Thyroid gland (tissue), 4 donors: ENCODE data around the gene MTCH2.

ENCODE experiments used
- CTCF ChIP-seq, 6 experiments: fragments of 200-600 bp in 3 of 6; fragments of 450-650 bp in 3 of 6; sonication (generic) in 3 of 6; IDR thresholded peaks; one replicate each; pipeline ENCODE4 v1.5.1; 2016 to 2019; ENCODE audit warnings: antibody characterized with exemption in 6 of 6, mild to moderate bottlenecking in 2 of 6, inconsistent platforms in 1 of 6, moderate library complexity in 1 of 6
- POLR2A ChIP-seq, 2 donors: fragments of 450-650 bp; IDR thresholded peaks; one replicate each; pipeline ENCODE4 v1.6.1; 2017; ENCODE audit warnings: antibody characterized with exemption in 2 of 2, mild to moderate bottlenecking in 2 of 2, moderate library complexity in 1 of 2

DNA sequence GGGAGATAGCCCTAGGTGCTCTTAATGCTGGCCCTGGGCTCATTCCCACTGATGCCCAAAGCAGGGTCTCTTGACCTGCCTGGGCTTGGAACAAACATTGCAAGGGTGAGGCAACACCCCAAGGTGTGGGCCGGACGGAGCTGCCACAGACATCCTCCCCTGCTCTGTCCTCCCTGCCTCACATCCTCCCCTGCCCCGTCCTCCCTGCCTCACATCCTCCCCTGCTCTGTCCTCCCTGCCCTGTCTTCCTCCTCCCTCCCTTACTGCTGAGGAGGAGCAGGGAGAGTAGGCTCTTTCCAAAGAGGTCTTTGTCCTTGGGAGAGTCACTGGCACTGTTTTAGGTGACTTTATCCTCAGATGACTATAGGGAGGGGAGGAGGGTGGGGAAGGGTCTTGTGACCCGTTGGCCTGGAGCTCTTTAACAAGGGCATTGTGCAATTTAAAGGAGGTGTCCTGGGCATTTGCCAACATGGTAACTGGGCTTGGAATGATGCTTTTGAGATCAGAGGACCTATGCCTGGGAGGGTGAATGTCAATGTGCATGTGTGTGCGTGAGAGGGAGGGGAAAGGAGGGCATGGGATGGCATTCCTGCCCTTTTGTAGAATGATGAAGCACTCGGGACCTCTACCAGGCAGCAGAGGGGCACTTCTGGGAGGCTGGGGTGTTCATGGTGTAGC lies 55.2 kb downstream of the MTCH2 start:
- no peak for TF ChIP-seq CTCF (IDR thresholded peaks at IDR 0.05)
- TF ChIP-seq POLR2A (IDR thresholded peaks at IDR 0.05): no peak
